Peyer's patch (tissue), 4 donors: Measurements from ENCODE around the gene NR6A1.

Experiments used
- CTCF ChIP-seq, 6 experiments: fragments of 450-650 bp in 4 of 6; fragments of 200-600 bp in 2 of 6; sonication (generic) in 1 of 6; IDR thresholded peaks; one replicate each; pipeline ENCODE4 v1.5.1; 2017 to 2019; ENCODE audit warnings: antibody characterized with exemption in 6 of 6, mild to moderate bottlenecking in 3 of 6, moderate library complexity in 1 of 6
- POLR2A ChIP-seq, 2 donors: fragments of 450-650 bp; IDR thresholded peaks; one replicate each; pipeline ENCODE4 v1.5.1; 2017; ENCODE audit warnings: antibody characterized with exemption in 2 of 2, mild to moderate bottlenecking in 2 of 2, moderate library complexity in 2 of 2

DNA sequence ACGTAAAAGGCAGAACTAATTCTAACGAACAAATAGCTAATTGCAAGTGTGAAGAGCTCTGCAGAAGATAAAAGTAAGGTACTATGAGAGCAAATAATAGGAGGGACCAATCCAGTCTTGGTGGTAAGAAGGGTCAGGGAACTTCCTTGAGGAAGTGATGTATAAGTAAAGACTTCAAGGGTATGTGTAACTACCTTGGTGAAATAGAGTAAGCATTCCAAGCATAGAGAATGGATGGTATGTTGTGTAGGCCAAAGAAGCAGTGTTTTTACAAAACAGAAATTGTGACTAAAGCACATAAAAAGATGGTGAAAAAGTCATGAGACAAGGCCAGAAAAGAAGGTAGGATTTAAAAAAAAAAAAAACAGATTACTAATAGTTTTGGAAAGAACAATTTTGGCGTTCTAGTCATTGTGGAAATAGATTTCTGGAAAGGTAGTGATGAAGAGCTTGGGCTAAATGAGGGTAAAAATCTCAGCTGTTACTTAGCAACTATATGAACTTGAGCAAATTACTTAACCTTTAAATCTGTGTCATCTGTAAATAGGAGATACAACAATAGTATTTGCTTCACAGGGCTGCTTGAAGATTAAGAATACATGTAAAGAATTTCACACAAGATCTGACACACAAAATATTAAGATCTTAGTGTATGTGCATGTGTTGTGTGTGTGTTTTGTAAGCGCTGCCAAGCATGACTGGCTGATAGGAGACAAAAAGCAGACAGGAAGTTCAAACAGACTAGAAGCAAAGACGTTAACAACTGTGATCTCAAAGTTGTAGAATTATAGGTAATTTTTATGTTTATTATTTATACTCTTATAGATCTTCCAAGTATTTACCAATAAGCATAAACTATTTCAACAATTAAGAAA, 73.5 kb downstream of the NR6A1 start:
- TF ChIP-seq CTCF (IDR thresholded peaks at IDR 0.05) (no peak), POLR2A (IDR thresholded peaks at IDR 0.05) (no peak)
